Body of pancreas (tissue), 4 donors: Measurements from ENCODE around the gene FAM186B. TPM values are rescaled to one million over a fixed set of nuclear protein-coding genes. Genes with fewer than 3 reads are reported as not detected.
A peak's percentile ranks its signal among the peaks of the same experiment; 100 is the strongest.

Experiments
- ATAC-seq: fragments of 150-250 bp; one replicate; pipeline ENCODE4 v1.9.1; 2016
- DNase-seq, 4 donors: peaks; one replicate each; pipeline ENCODE4 v3.0.0-alpha.2; 2019
- H3K27ac ChIP-seq, 4 donors: fragments of 200-600 bp; sonication (generic); 1 replicate in 3 of 4; 2 replicates in 1 of 4; pipeline versions ENCODE4 v1.5.1 to v1.6.1; 2016 to 2019; ENCODE audit warnings: mild to moderate bottlenecking in 1 of 4, mixed read lengths in 1 of 4, moderate library complexity in 1 of 4
- H3K27me3 ChIP-seq, 2 donors: fragments of 200-600 bp; sonication (generic); one replicate each; pipeline ENCODE4 v1.6.0; 2016; ENCODE audit warnings: mild to moderate bottlenecking in 1 of 2
- H3K36me3 ChIP-seq, 2 donors: fragments of 200-600 bp; sonication (generic); replicated peaks in 1 of 2; 2 replicates each; pipeline ENCODE4 v1.5.1; 2016; ENCODE audit warnings: low read depth in 2 of 2; ENCODE audit not compliant: insufficient read depth in 1 of 2
- H3K4me1 ChIP-seq: fragments of 200-600 bp; sonication (generic); one replicate; pipeline ENCODE4 v1.6.0; 2016
- H3K4me3 ChIP-seq, 2 donors: fragments of 200-600 bp; sonication (generic); 1 replicate in 1 of 2; 2 replicates in 1 of 2; pipeline ENCODE4 v1.5.1; 2016 to 2019
- H3K9me3 ChIP-seq, 3 donors: fragments of 200-600 bp; sonication (generic); 1 replicate in 2 of 3; 2 replicates in 1 of 3; pipeline ENCODE4 v1.5.1; 2016
- POLR2A ChIP-seq, 3 donors: fragments of 450-650 bp; IDR thresholded peaks; one replicate each; pipeline ENCODE4 v1.6.1; 2016; ENCODE audit warnings: antibody characterized with exemption in 3 of 3, mild to moderate bottlenecking in 2 of 3
- WGBS, 2 donors: methylation state at CpG; one replicate each; pipeline ENCODE4 v1.1.5; 2017; 5-methylcytosine and 5-hydroxymethylcytosine counted together
- intact Hi-C: fragments of 100-400 bp; cut with DNase I; formaldehyde crosslinking; loops from one replicate; pipeline ENCODE4 v1.15.1; 2023
- total RNA-seq, 2 donors: library from RNA; depleted of rRNA; stranded (reverse); fragments of >200 nt; gene quantifications; one replicate each; pipeline ENCODE4 v1.1.0, GENCODE V29; 2016
- TF ChIP-seq, protein P1 (sequence below), 7 experiments: fragments of 450-650 bp in 4 of 7; fragments of 200-600 bp in 3 of 7; sonication (generic) in 3 of 7; IDR thresholded peaks; one replicate each; pipeline ENCODE4 v1.5.1; 2016 to 2019; ENCODE audit warnings: antibody characterized with exemption in 7 of 7

The FAM186B gene
- total RNA-seq, 2 donors from 2014 or later: 0.78 TPM; not detected in 1

DNA sequence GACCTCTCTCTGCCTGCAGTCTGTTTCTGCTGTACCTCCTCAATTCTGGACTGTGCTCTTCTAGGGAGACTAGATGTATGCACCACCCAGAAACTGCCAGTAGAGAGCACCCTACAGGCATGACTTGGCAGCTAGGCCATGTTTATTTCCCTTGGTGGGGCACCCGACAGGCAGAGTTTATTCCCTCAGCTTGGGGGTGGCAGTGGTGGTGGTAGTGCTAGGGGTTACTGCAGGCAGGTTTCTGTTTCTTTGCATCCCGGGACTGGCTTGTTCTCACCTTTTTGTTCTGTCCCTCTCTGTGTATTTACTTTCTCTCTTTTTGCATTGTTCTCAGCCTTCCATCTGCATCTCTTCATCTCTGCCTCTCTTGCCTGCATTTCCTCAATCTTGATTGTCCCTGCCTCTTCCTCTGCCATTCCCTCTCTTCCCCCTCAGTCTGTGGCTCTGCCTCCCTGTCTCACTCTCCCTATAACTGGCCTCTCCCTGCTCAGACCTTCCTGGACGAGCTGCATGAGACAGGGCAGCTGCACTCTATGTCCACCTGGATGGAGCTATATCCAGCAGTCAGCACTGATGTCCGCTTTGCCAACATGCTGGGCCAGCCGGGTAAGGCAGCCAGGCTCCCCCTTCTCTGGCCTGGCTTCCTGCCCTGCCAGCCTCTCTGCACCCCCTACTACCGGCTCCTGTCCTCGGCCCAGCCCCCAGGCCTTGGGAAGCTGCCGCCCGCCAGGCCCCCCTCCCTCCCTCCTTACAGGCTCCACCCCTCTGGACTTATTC lies 31.7 kb upstream of the FAM186B start:
- Histone ChIP-seq H3K27me3 (no peaks in the 10 kb centered on the region), H3K4me1 (no peaks in the 10 kb centered on the region), H3K36me3 (peaks cover 0 to 6% of the 10 kb centered on the region in 2 donors), H3K27ac (no peak overlapping the region), H3K4me3 (no peak overlapping the region), H3K9me3 (no peaks in the 10 kb centered on the region)
- intact Hi-C loops: no loop called here
- 39 to 53% methylated on average over 9 of the region's 9 CpGs for whole genome bisulfite sequencing, 2 donors
- ATAC-seq: peak; percentile 70
- no peak for TF ChIP-seq POLR2A (IDR thresholded peaks at IDR 0.05)
- TF ChIP-seq, protein P1, sequence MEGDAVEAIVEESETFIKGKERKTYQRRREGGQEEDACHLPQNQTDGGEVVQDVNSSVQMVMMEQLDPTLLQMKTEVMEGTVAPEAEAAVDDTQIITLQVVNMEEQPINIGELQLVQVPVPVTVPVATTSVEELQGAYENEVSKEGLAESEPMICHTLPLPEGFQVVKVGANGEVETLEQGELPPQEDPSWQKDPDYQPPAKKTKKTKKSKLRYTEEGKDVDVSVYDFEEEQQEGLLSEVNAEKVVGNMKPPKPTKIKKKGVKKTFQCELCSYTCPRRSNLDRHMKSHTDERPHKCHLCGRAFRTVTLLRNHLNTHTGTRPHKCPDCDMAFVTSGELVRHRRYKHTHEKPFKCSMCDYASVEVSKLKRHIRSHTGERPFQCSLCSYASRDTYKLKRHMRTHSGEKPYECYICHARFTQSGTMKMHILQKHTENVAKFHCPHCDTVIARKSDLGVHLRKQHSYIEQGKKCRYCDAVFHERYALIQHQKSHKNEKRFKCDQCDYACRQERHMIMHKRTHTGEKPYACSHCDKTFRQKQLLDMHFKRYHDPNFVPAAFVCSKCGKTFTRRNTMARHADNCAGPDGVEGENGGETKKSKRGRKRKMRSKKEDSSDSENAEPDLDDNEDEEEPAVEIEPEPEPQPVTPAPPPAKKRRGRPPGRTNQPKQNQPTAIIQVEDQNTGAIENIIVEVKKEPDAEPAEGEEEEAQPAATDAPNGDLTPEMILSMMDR (IDR thresholded peaks at IDR 0.05): peak in 6 of 7 experiments; percentile 36 to 55 (median 50)
- DNase-seq: peak; percentile 45 to 64 (median 51)

DNA sequence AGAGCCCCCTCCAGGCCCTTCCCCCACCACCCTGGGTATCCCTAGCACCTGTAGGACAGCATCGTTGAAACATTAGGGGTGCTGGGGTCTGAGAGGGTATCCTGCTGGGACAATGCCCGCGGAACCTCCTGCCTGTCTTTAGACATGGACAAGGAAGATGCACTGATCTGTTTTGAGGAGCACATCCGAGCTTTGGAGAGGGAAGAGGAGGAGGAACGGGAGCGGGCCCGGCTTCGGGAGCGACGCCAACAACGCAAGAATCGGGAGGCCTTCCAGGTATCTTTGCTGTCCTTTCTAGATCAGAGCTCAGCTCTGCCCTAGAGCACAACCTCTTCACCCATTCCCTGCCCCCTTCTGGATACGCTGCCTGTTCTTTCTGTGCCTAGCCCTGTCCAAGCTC lies 31.1 kb upstream of the FAM186B start:
- WGBS, 2 donors: 91 to 93% methylated on average over 13 of the region's 13 CpGs
- H3K27ac ChIP-seq: no peak overlapping the region
- H3K36me3 ChIP-seq: peaks cover 0 to 3% of the 10 kb centered on the region in 2 donors
- DNase-seq (no peak), ATAC-seq (peak; percentile 4)
- intact Hi-C loops: no loop called here
- no peaks in the 10 kb centered on the region for H3K9me3 ChIP-seq
- H3K4me3 ChIP-seq: no peak overlapping the region
- no peaks in the 10 kb centered on the region for H3K27me3 ChIP-seq
- no peaks in the 10 kb centered on the region for H3K4me1 ChIP-seq
- TF ChIP-seq, protein P1 (IDR thresholded peaks at IDR 0.05): no peak
- TF ChIP-seq POLR2A (IDR thresholded peaks at IDR 0.05): no peak

DNA sequence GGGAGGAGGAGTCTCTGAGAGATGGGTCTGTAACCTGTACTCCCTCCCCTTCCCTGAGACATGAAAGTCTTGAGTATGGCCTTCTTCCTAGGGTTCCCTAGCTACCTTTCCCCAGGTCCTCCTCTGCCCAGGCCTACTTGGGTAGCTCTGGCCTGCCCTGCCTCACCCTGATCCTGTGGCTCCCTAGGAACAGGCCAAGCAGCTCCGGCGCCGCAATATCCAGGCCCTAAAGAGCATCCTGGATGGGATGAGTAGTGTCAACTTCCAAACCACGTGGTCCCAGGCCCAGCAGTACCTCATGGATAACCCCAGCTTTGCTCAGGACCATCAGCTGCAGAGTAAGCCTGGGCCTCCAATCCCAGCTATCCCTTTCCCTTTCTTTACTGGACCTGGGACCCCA lies 30.2 kb upstream of the FAM186B start:
- WGBS, 2 donors: 89 to 93% methylated on average over 4 of the region's 4 CpGs
- Histone ChIP-seq H3K36me3 (peaks cover 0 to 3% of the 10 kb centered on the region in 2 donors), H3K27ac (no peak overlapping the region), H3K4me3 (no peak overlapping the region), H3K27me3 (no peaks in the 10 kb centered on the region), H3K9me3 (no peaks in the 10 kb centered on the region), H3K4me1 (no peaks in the 10 kb centered on the region)
- DNase-seq (no peak), ATAC-seq (no peak)
- TF ChIP-seq POLR2A (IDR thresholded peaks at IDR 0.05): no peak
- TF ChIP-seq, protein P1 (IDR thresholded peaks at IDR 0.05): no peak
- intact Hi-C loops: no loop called here

DNA sequence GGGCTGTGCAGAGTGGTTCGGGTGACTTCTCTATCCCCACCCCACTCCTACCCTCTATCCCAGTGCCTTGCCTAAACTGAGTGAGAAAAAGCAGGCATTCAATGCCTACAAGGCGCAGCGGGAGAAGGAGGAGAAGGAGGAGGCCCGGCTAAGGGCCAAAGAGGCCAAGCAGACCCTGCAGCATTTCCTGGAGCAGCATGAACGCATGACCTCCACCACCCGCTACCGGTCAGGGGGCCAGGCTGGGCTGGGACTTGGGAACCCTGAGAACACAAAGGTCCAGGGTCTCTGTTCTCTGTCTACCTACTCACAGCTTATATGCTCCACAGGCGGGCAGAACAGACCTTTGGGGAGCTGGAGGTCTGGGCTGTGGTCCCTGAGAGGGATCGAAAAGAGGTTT lies 29.6 kb upstream of the FAM186B start:
- H3K4me3 ChIP-seq: no peak overlapping the region
- WGBS, 2 donors: 83 to 100% methylated on average over 2 to 9 of the region's 9 CpGs
- TF ChIP-seq, protein P1 (IDR thresholded peaks at IDR 0.05): no peak
- no peak for TF ChIP-seq POLR2A (IDR thresholded peaks at IDR 0.05)
- no peak overlapping the region for H3K27ac ChIP-seq
- DNase-seq (no peak), ATAC-seq (no peak)
- intact Hi-C loops: no loop called here
- peaks cover 0 to 3% of the 10 kb centered on the region in 2 donors for H3K36me3 ChIP-seq
- H3K9me3 ChIP-seq: no peaks in the 10 kb centered on the region
- no peaks in the 10 kb centered on the region for H3K4me1 ChIP-seq
- no peaks in the 10 kb centered on the region for H3K27me3 ChIP-seq
